ENCODE results near the gene PFKFB3. TPM values are rescaled to one million over a fixed set of nuclear protein-coding genes. Genes with fewer than 3 reads are reported as not detected.

The PFKFB3 gene
- total and polyA plus RNA-seq, 2 of the 4 experiments (the other 2 are of a cell fraction): 34.1 to 45.5 TPM

- H3K27me3 ChIP-seq (ENCODE audit: control insufficient read depth, insufficient read depth, low read length): no peaks in the 10 kb centered on the region
- H3K23ac ChIP-seq (ENCODE audit: low read depth, low read length): no peak overlapping the region
- peaks cover 16% of the 10 kb centered on the region for H3K4me1 ChIP-seq (ENCODE audit: control insufficient read depth, insufficient read depth, low read length)
- no peak overlapping the region for H3K4ac ChIP-seq (ENCODE audit: low read depth, low read length)
- no peak overlapping the region for H4K5ac ChIP-seq (ENCODE audit: low read depth, low read length)
- H3K27ac ChIP-seq (ENCODE audit: insufficient read depth, low read length): no peak overlapping the region
- no peak overlapping the region for H3K14ac ChIP-seq (replicated peaks; ENCODE audit: low read depth, low read length)
- peaks cover 50 to 94% of the 10 kb centered on the region in 2 experiments for H3K79me1 ChIP-seq (ENCODE audit: low read depth in 1 of 2, low read length in 2 of 2)
- no peak overlapping the region for H2BK120ac ChIP-seq (ENCODE audit: low read depth, low read length)
- no peaks in the 10 kb centered on the region for H3K9me3 ChIP-seq (ENCODE audit: control insufficient read depth, insufficient read depth, low read length)
- intact Hi-C loops (cut with micrococcal nuclease): no loop called here
- H3K9ac ChIP-seq (ENCODE audit: low read depth, low read length): no peak overlapping the region
- H4K8ac ChIP-seq (ENCODE audit: low read depth in 2 of 2, low read length in 2 of 2): no peak overlapping the region
- no peak overlapping the region for H2AK5ac ChIP-seq (ENCODE audit: low read depth, low read length)
- H3K4me3 ChIP-seq (ENCODE audit: insufficient read depth, low read depth, low read length): no peak overlapping the region
- no peak overlapping the region for H3K56ac ChIP-seq (ENCODE audit: extremely low read depth, insufficient read depth, low read length)
- ATAC-seq (ENCODE audit: low read depth): no peak
- DNase-seq: no peak
- H3K9me1 ChIP-seq (ENCODE audit: insufficient read depth, low read length): peaks cover 42% of the 10 kb centered on the region
- no peak overlapping the region for H2AK9ac ChIP-seq (replicated peaks; ENCODE audit: low read depth, low read length, poor library complexity)
- no peak overlapping the region for H2BK5ac ChIP-seq (ENCODE audit: low read depth, low read length, poor library complexity, severe bottlenecking)
- ChIA-PET POLR2A (ENCODE audit: unreplicated experiment) (no interaction called here), CTCF (no interaction called here)
- no peak overlapping the region for H3K18ac ChIP-seq (ENCODE audit: low read depth, low read length)
- peaks cover 86% of the 10 kb centered on the region for H4K20me1 ChIP-seq (ENCODE audit: insufficient read depth, low read length)
- no TSS peak for BruUV-seq (replicated peaks)
- H3K4me2 ChIP-seq (ENCODE audit: low read depth, low read length): no peak overlapping the region
- H4K91ac ChIP-seq (ENCODE audit: insufficient read depth, low read depth, low read length): no peak overlapping the region
- H2BK20ac ChIP-seq (ENCODE audit: low read depth, low read length): no peak overlapping the region
- WGBS, 2 experiments (ENCODE audit: extremely low coverage in 2 of 2, insufficient read length in 1 of 2): 95% methylated on average over 8 of the region's 16 CpGs; no CpG with 5 or more reads in 1 of the 2 experiments
- H3K36me3 ChIP-seq (ENCODE audit: control insufficient read depth, insufficient read depth, low read length): 0 out of 2 replicates have a peak, but pooled peaks cover 4% of the 10 kb centered on the region
- in situ Hi-C loops (cut with MboI; ENCODE audit: low sequenced_read_pairs): no loop called here
- dilution Hi-C loops (cut with HindIII; ENCODE audit: low sequenced_read_pairs, unreplicated experiment): no loop called here
- no peak overlapping the region for H2BK15ac ChIP-seq (ENCODE audit: low read depth, low read length)
- H2AFZ ChIP-seq (replicated peaks; ENCODE audit: low read length, poor library complexity): no peak overlapping the region
- TF ChIP-seq FOS (IDR thresholded peaks at IDR 0.05; ENCODE audit: low read depth, low read length) (no peak), MAZ (IDR thresholded peaks at IDR 0.05; ENCODE audit: borderline replicate concordance, low read depth, low read length) (no peak)
Observed at GRCh38 chr10:6175329-6176055, 27.2 kb upstream of the PFKFB3 start.
